Fibroblast of lung (primary cell): Measurements from ENCODE around the gene ARHGAP18. TPM values are rescaled to one million over a fixed set of nuclear protein-coding genes. Genes with fewer than 3 reads are reported as not detected.
A peak's percentile ranks its signal among the peaks of the same experiment; 100 is the strongest.

Experiments used
- DNase-seq, 2 donors: peaks; one replicate each; pipeline versions ENCODE4 v3.0.0 to v3.0.0-alpha.2; 2010; ENCODE audit warnings: low read depth in 2 of 2
- H2AFZ ChIP-seq: 2 replicates; pipeline ENCODE4 v1.5.1; 2012; ENCODE audit warnings: low read length, control low read depth, inconsistent platforms
- H3K27ac ChIP-seq: 2 replicates; pipeline ENCODE4 v1.5.1; 2011; ENCODE audit warnings: low read length, control low read depth; ENCODE audit not compliant: insufficient read depth
- H3K27me3 ChIP-seq: 2 replicates; pipeline ENCODE4 v1.5.1; 2011; ENCODE audit warnings: mild to moderate bottlenecking, low read length; ENCODE audit not compliant: control insufficient read depth, insufficient read depth
- H3K36me3 ChIP-seq: 2 replicates; pipeline ENCODE4 v1.5.1; 2011; ENCODE audit warnings: low read length; ENCODE audit not compliant: control insufficient read depth, insufficient read depth
- H3K4me1 ChIP-seq: 2 replicates; pipeline ENCODE4 v1.5.1; 2011; ENCODE audit warnings: low read length; ENCODE audit not compliant: control insufficient read depth, insufficient read depth; ENCODE audit errors: extremely low read depth
- H3K4me2 ChIP-seq: 2 replicates; pipeline ENCODE4 v1.5.1; 2011; ENCODE audit warnings: low read length, control low read depth; ENCODE audit not compliant: insufficient read depth; ENCODE audit errors: extremely low read depth
- H3K4me3 ChIP-seq, 4 experiments: fragments of 200-600 bp in 1 of 4; sonication (generic) in 1 of 4; replicated peaks in 1 of 4; 2 replicates each; pipeline ENCODE4 v1.5.1; 2011 to 2016; ENCODE audit warnings: low read length in 4 of 4, low read depth in 3 of 4, mild to moderate bottlenecking in 3 of 4, control low read depth in 2 of 4, inconsistent platforms in 1 of 4, mixed read lengths in 1 of 4; ENCODE audit not compliant: insufficient read depth in 1 of 4; ENCODE audit errors: control extremely low read depth in 1 of 4
- H3K79me2 ChIP-seq: 2 replicates; pipeline ENCODE4 v1.5.1; 2012; ENCODE audit warnings: mild to moderate bottlenecking, low read length, inconsistent platforms; ENCODE audit not compliant: control insufficient read depth, insufficient read depth
- H3K9ac ChIP-seq: 2 replicates; pipeline ENCODE4 v1.5.1; 2011; ENCODE audit warnings: mild to moderate bottlenecking, low read length, control low read depth; ENCODE audit not compliant: insufficient read depth
- H3K9me3 ChIP-seq: 2 replicates; pipeline ENCODE4 v1.5.1; 2012; ENCODE audit warnings: low read depth, low read length; ENCODE audit not compliant: control insufficient read depth, insufficient read depth
- H4K20me1 ChIP-seq: 2 replicates; pipeline ENCODE4 v1.5.1; 2011; ENCODE audit warnings: low read length; ENCODE audit not compliant: control insufficient read depth, insufficient read depth; ENCODE audit errors: extremely low read depth
- EZH2 ChIP-seq: IDR thresholded peaks from 2 replicates; pipeline ENCODE4 v1.5.1; 2012; ENCODE audit warnings: low read length, control low read depth, mild to moderate bottlenecking; ENCODE audit errors: missing control alignments
- polyA plus RNA-seq, 2 donors: library from polyadenylated mRNA; depleted of rRNA in 1 of 2; stranded (reverse) in 1 of 2; unstranded in 1 of 2; fragments of >200 nt; gene quantifications; 2 replicates each; pipeline ENCODE4 v1.2.1, GENCODE V29; 2011 to 2012; ENCODE audit warnings: missing spikeins in 1 of 2
- total RNA-seq: library from RNA; depleted of rRNA; stranded (reverse); fragments of >200 nt; gene quantifications from 2 replicates; pipeline ENCODE4 v1.2.1, GENCODE V29; 2014
- TF ChIP-seq, protein P1 (sequence below), 2 donors: IDR thresholded peaks in 1 of 2; conservative IDR thresholded peaks in 1 of 2; 1 replicate in 1 of 2; 2 replicates in 1 of 2; pipeline ENCODE4 v1.5.1; 2011 to 2012; ENCODE audit warnings: low read length in 2 of 2, control low read depth in 1 of 2, inconsistent platforms in 1 of 2, low read depth in 1 of 2, mild to moderate bottlenecking in 1 of 2

The ARHGAP18 gene
- total and polyA plus RNA-seq, 2 donors (not counting 1 experiment from before 2014, with no cell fraction given): 18.6 to 38.3 TPM

DNA sequence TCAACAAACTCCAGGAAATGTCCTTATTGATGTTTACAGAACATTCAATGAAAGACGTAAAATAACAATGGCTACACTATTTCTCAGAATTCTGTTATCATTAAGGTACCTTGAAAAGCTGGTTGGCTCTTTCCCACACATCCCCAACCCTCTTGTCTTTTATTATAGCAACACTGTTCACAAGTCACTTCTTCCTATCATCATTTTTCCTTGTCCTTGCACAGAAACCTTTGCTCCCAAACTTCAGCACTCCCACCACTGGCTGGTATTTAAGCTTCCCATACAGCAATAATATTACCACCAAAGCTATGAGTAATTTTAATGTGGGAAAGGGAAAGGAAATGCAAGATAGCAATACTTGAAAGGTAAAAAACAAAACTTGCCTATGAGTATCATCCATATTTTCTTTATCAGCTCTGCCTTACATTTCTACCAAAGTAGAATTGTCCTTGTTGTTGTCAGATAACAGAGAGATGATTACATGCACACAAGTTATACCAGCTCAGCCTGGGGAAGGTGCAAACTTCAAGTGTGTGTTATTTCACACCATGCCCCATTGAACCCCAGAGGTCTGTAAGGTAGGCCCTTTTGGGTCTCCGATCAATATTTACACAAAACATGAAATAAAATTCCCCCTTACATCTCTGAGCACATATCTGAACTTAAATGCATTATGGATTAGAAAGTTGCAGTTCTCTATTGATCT lies 32.2 kb downstream of the ARHGAP18 start:
- H3K9ac ChIP-seq: no peak overlapping the region
- peaks cover 20% of the 10 kb centered on the region for H3K4me1 ChIP-seq
- no peak overlapping the region for H3K4me3 ChIP-seq
- no peaks in the 10 kb centered on the region for H3K27me3 ChIP-seq
- DNase-seq: peak in 1 of 2 donors; percentile 30
- H3K36me3 ChIP-seq: no peaks in the 10 kb centered on the region
- H3K4me2 ChIP-seq: no peak overlapping the region
- TF ChIP-seq, protein P1, sequence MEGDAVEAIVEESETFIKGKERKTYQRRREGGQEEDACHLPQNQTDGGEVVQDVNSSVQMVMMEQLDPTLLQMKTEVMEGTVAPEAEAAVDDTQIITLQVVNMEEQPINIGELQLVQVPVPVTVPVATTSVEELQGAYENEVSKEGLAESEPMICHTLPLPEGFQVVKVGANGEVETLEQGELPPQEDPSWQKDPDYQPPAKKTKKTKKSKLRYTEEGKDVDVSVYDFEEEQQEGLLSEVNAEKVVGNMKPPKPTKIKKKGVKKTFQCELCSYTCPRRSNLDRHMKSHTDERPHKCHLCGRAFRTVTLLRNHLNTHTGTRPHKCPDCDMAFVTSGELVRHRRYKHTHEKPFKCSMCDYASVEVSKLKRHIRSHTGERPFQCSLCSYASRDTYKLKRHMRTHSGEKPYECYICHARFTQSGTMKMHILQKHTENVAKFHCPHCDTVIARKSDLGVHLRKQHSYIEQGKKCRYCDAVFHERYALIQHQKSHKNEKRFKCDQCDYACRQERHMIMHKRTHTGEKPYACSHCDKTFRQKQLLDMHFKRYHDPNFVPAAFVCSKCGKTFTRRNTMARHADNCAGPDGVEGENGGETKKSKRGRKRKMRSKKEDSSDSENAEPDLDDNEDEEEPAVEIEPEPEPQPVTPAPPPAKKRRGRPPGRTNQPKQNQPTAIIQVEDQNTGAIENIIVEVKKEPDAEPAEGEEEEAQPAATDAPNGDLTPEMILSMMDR (conservative IDR thresholded peaks at IDR 0.05 in 1 of 2, IDR thresholded peaks at IDR 0.05 in 1 of 2; ENCODE audit: low read depth in 1 of 2, low read length in 2 of 2): no peak
- no peak for TF ChIP-seq EZH2
- no peak overlapping the region for H3K27ac ChIP-seq
- no peaks in the 10 kb centered on the region for H3K9me3 ChIP-seq
- H4K20me1 ChIP-seq: no peaks in the 10 kb centered on the region
- H2AFZ ChIP-seq: no peak overlapping the region
- H3K79me2 ChIP-seq: peaks cover 70% of the 10 kb centered on the region

- H3K36me3 ChIP-seq: no peaks in the 10 kb centered on the region
- H2AFZ ChIP-seq: no peak overlapping the region
- no peak overlapping the region for H3K4me3 ChIP-seq
- TF ChIP-seq EZH2: no peak
- TF ChIP-seq, protein P1 (conservative IDR thresholded peaks at IDR 0.05 in 1 of 2, IDR thresholded peaks at IDR 0.05 in 1 of 2; ENCODE audit: low read depth in 1 of 2, low read length in 2 of 2): no peak
- no peaks in the 10 kb centered on the region for H3K27me3 ChIP-seq
- H3K4me2 ChIP-seq: no peak overlapping the region
- DNase-seq: no peak
- H3K79me2 ChIP-seq: peaks cover 66% of the 10 kb centered on the region
- H3K27ac ChIP-seq: no peak overlapping the region
- H3K9me3 ChIP-seq: no peaks in the 10 kb centered on the region
- no peak overlapping the region for H3K9ac ChIP-seq
- no peaks in the 10 kb centered on the region for H4K20me1 ChIP-seq
- H3K4me1 ChIP-seq: peaks cover 26% of the 10 kb centered on the region
Observed at GRCh38 chr6:129675669-129676472, 34.1 kb downstream of the ARHGAP18 start.

DNA sequence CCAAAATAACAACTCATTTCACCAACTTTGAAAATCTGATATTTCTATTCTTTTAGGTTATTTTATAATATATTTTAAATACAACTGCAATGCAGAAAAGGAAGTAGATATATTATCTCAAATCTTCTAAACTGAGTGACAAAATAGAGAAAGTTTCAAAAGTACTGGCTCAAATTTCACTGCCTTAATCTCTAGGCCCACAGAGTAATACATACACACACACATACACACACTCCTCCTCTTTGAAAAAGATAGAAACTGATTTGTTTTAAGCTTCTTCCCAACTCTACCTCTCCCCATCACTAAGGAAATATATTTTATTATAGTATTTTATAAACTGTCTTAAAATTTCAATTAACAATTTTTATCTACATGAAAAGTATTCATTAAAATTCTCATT lies 36.2 kb downstream of the ARHGAP18 start:
- Histone ChIP-seq H3K4me3 (no peak overlapping the region), H4K20me1 (no peaks in the 10 kb centered on the region), H3K27ac (peak overlapping the region; percentile 52), H3K9ac (no peak overlapping the region), H3K9me3 (no peaks in the 10 kb centered on the region), H3K79me2 (peaks cover 68% of the 10 kb centered on the region), H3K27me3 (no peaks in the 10 kb centered on the region), H3K4me2 (no peak overlapping the region), H3K4me1 (peaks cover 18% of the 10 kb centered on the region), H3K36me3 (no peaks in the 10 kb centered on the region), H2AFZ (no peak overlapping the region)
- TF ChIP-seq EZH2: no peak
- TF ChIP-seq, protein P1 (conservative IDR thresholded peaks at IDR 0.05 in 1 of 2, IDR thresholded peaks at IDR 0.05 in 1 of 2; ENCODE audit: low read depth in 1 of 2, low read length in 2 of 2): no peak
- no peak for DNase-seq
